Measurements from ENCODE around the gene FILIP1.

DNA sequence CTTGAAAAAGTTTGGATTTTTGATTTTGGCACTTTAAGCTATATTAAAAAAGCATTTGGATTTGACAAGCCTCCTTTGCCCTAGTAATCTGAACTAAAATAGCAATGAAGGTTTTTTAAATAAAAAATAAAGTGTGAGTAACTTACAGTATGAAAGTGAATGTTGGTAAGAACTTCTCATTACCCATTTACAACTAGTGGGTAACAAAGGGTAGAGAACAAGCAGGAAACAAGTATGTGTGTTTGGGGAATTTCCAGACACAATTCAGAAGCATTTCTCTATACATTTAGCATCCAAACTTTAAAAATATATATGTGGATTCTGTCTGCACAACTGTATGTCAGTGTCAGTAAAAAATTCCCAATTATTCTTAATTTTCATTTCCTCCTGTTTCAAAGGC, 211.9 kb downstream of the FILIP1 start:
- TF ChIP-seq TP53 (CRISPR knock-in tag; IDR thresholded peaks at IDR 0.05): no peak
- TF ChIP-seq ESRRA (CRISPR knock-in tag; IDR thresholded peaks at IDR 0.05; ENCODE audit: borderline replicate concordance): no peak
- TF ChIP-seq, protein P1, sequence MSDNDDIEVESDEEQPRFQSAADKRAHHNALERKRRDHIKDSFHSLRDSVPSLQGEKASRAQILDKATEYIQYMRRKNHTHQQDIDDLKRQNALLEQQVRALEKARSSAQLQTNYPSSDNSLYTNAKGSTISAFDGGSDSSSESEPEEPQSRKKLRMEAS (CRISPR knock-in tag; IDR thresholded peaks at IDR 0.05): no peak
- TF ChIP-seq ZNF138 (CRISPR knock-in tag; conservative IDR thresholded peaks at IDR 0.05): no peak
- TF ChIP-seq, protein P2, sequence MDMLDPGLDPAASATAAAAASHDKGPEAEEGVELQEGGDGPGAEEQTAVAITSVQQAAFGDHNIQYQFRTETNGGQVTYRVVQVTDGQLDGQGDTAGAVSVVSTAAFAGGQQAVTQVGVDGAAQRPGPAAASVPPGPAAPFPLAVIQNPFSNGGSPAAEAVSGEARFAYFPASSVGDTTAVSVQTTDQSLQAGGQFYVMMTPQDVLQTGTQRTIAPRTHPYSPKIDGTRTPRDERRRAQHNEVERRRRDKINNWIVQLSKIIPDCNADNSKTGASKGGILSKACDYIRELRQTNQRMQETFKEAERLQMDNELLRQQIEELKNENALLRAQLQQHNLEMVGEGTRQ (CRISPR knock-in tag; IDR thresholded peaks at IDR 0.05): no peak
- TF ChIP-seq, protein P3, sequence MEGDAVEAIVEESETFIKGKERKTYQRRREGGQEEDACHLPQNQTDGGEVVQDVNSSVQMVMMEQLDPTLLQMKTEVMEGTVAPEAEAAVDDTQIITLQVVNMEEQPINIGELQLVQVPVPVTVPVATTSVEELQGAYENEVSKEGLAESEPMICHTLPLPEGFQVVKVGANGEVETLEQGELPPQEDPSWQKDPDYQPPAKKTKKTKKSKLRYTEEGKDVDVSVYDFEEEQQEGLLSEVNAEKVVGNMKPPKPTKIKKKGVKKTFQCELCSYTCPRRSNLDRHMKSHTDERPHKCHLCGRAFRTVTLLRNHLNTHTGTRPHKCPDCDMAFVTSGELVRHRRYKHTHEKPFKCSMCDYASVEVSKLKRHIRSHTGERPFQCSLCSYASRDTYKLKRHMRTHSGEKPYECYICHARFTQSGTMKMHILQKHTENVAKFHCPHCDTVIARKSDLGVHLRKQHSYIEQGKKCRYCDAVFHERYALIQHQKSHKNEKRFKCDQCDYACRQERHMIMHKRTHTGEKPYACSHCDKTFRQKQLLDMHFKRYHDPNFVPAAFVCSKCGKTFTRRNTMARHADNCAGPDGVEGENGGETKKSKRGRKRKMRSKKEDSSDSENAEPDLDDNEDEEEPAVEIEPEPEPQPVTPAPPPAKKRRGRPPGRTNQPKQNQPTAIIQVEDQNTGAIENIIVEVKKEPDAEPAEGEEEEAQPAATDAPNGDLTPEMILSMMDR (IDR thresholded peaks at IDR 0.05): no peak
- no peak for TF ChIP-seq NR2C2 (CRISPR knock-in tag; IDR thresholded peaks at IDR 0.05)
- TF ChIP-seq, protein P4, sequence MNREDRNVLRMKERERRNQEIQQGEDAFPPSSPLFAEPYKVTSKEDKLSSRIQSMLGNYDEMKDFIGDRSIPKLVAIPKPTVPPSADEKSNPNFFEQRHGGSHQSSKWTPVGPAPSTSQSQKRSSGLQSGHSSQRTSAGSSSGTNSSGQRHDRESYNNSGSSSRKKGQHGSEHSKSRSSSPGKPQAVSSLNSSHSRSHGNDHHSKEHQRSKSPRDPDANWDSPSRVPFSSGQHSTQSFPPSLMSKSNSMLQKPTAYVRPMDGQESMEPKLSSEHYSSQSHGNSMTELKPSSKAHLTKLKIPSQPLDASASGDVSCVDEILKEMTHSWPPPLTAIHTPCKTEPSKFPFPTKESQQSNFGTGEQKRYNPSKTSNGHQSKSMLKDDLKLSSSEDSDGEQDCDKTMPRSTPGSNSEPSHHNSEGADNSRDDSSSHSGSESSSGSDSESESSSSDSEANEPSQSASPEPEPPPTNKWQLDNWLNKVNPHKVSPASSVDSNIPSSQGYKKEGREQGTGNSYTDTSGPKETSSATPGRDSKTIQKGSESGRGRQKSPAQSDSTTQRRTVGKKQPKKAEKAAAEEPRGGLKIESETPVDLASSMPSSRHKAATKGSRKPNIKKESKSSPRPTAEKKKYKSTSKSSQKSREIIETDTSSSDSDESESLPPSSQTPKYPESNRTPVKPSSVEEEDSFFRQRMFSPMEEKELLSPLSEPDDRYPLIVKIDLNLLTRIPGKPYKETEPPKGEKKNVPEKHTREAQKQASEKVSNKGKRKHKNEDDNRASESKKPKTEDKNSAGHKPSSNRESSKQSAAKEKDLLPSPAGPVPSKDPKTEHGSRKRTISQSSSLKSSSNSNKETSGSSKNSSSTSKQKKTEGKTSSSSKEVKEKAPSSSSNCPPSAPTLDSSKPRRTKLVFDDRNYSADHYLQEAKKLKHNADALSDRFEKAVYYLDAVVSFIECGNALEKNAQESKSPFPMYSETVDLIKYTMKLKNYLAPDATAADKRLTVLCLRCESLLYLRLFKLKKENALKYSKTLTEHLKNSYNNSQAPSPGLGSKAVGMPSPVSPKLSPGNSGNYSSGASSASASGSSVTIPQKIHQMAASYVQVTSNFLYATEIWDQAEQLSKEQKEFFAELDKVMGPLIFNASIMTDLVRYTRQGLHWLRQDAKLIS (CRISPR knock-in tag; IDR thresholded peaks at IDR 0.05; ENCODE audit: borderline replicate concordance): no peak
- TF ChIP-seq IRF1 (CRISPR knock-in tag; IDR thresholded peaks at IDR 0.05): no peak
- TF ChIP-seq ETV6 (CRISPR knock-in tag; IDR thresholded peaks at IDR 0.05): no peak
